Stimulated activated CD4-positive, alpha-beta T cell treated with anti-CD3 and anti-CD28 coated beads, Interleukin-15, amount 100 ng/mL, for 24 hours (primary cell): ENCODE data around the gene UNC45B.
"Not testable (repeated sequence)": the region's sequence is repeated elsewhere in the genome, so short reads cannot be mapped to it uniquely, and the experiment has no call there.

ENCODE experiments used
- DNase-seq: peaks from one replicate; pipeline ENCODE4 v3.0.0-alpha.2; 2020

The UNC45B gene

GRCh38 chr17:35170968-35171771 is 23.6 kb downstream of the UNC45B start:
- no peak for DNase-seq

DNA sequence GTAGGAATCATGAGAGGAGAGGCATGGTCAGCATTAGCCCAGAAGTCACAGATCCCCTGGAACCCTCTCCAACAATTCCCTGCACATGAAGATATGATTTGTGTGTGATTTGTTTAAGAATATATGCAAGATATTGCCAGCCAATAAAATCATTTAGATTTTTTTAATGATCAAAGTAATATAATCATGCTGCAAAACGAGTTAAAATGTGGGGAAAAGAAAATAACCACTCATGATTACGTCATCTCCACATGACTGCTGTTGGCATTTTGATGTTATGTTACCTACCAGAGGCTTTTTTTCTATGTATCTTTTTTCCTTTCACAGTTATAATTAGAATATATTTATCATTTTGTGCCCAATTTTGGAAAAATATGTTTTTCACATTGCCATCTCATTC is 24.2 kb downstream of the UNC45B start:
- DNase-seq, result no peak

DNA sequence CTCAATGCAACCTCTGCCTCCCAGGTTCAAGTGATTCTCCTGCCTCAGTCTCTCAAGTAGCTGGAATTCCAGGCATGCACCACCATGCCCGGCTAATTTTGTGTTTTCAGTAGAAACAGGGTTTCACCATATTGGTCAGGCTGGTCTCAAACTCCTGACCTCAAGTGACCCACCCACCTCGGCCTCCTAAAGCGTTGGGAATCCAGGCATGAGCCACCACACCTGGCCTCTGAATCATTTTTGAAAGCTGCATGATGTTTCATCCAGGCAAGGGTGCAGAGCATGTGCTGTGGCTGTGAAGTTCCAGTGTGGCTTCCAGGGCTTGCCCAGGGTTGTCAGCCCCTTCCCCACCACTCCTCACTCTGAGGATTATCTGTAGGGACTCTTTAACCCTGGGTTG is 24.7 kb downstream of the UNC45B start:
- not testable (repeated sequence) for DNase-seq

- no peak for DNase-seq
Measured at GRCh38 chr17:35174835-35175334, 27.3 kb downstream of the UNC45B start.

DNA sequence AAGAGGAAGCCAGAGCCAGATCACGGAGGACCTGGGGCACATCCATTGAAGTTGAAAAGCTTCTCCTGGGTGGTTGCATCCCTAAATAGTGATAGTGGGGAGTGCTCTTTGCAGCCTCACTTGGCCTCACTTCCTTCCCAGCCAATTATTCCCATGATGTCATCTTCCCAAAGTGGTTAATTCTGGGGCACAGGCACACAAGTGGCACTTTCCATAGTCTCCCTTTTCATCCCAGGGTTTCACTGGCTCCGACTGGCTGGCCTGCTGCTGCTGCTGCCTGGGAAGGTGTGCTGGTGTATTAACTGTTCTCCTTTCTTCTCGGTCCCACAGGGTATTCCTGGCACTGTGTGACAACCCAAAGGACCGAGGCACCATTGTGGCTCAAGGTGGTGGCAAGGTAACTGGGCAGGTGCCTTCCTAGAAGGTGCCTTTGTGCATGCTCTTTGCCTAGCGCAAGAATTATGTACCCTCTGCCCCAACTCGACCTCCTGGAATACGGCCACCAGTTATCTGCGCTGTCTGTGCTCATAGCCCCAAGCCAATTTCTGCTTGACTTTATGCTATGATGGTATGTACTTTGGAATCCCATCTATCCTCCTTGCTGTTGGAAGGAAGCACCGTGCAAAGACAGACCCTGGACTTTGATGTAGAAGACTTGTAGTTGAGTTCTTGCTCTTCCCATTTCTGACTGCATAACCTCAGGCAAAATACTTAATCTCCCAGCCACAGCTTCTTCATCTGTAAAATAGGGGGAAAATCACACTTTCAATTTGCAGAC is 28.2 kb downstream of the UNC45B start:
- no peak for DNase-seq

GRCh38 chr17:35176897-35177296 is 29.3 kb downstream of the UNC45B start:
- DNase-seq, result no peak

- DNase-seq, result not testable (repeated sequence)
Measured at GRCh38 chr17:35179379-35179778, 31.8 kb downstream of the UNC45B start.

DNA sequence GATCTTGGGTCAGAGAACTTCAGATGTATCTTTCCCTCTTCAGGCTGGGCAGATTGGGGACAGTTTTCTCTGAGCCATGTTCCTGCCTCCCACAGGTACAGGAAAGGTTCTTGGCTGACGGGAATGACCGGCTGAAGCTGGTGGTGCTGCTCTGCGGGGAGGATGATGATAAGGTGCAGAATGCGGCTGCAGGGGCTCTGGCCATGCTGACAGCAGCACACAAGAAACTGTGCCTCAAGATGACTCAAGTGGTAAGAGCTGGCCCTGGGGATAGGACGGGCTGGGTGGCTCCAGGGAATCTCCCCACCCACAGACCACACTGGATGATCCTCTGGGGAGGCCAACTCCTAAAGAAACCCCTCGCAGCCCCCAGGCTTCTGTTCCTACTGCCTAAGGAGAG is 35.7 kb downstream of the UNC45B start:
- no peak for DNase-seq

DNA sequence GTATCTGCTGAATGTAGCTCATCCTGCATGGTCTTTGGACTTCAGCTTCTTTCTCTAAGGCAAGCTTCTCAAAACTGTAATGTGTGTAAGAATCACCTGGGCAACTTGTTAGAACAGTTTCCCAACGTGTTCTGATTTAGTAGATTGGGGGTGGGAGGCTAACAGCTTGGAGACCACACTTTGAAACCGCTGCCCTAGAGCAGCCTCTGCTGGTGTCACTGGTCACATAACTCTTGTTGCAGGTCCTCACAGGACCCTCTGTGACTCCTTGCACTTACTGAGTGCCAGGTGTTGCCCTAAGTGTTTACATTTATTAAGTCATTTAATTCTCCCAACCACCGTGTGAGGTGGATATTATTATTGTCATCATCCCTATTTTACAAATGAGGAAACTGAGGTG is 36.7 kb downstream of the UNC45B start:
- no peak for DNase-seq

DNA sequence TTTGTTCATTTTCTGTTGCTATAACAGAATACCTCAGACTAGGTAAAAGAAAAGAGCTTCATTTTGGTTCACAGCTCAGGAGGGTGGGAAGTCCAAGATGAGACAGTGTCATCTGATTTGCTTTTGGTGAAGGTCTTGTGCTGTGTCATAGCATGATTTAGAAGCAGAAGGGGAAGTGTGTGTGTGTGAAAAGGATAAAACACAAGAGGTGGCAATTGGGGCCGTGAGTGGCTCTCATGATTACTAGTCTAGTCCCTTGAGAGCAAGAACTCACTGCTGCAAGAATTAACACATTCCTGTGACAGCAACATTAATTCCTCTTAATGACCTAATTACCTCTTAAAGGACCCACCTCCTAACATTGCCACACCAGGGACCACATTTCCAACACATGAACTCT is 38.2 kb downstream of the UNC45B start:
- no peak for DNase-seq

DNA sequence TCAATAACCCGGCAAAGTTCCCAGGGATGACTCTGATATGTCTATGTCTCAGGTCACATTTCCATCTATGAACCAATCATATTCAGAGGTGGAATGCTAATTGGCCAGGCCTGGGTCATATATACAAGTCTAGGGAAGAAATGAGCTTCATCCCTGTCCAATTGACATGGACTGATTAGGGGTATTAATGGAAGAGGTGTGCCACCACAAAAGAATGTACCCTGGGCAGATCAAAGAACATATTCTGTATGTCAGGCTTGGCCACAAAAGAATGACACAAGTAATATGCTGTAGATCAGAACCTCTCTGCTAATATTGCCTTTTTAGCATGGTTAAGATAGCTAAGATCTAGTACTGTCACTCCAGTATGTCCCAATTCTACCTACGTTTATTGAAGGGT is 39.9 kb downstream of the UNC45B start:
- DNase-seq, result no peak

- no peak for DNase-seq
Measured at GRCh38 chr17:35188111-35188510, 40.5 kb downstream of the UNC45B start.

GRCh38 chr17:35189291-35189690 is 41.7 kb downstream of the UNC45B start:
- DNase-seq, result no peak

- DNase-seq, result no peak
Measured at GRCh38 chr17:35191001-35191695, 43.5 kb downstream of the UNC45B start.

- DNase-seq, result no peak
Measured at GRCh38 chr17:35192708-35193107, 45.1 kb downstream of the UNC45B start.

- not testable (repeated sequence) for DNase-seq
Measured at GRCh38 chr17:35194001-35194400, 46.4 kb downstream of the UNC45B start, which contains the start of gene SLC35G3. SLC35G3 (minus strand) TSS chr17:35194393; CDS start chr17:35194307, 86 bp downstream.

DNA sequence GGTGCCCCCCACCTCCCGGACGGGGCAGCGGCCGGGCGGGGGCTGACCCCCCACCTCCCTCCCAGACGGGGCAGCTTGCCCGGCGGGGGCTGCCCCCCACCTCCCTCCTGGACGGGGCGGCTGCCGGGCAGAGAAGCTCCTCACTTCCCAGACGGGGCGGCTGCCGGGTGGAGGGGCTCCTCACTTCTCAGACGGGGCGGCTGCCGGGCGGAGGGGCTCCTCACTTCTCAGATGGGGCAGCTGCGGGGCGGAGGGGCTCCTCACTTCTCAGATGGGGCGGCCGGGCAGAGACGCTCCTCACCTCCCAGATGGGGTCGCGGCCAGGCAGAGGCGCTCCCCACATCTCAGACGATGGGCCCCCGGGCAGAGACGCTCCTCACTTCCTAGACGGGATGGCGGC is 47.4 kb downstream of the UNC45B start:
- DNase-seq, result not testable (repeated sequence)

GRCh38 chr17:35202582-35202981 is 55.0 kb downstream of the UNC45B start:
- not testable (repeated sequence) for DNase-seq

DNA sequence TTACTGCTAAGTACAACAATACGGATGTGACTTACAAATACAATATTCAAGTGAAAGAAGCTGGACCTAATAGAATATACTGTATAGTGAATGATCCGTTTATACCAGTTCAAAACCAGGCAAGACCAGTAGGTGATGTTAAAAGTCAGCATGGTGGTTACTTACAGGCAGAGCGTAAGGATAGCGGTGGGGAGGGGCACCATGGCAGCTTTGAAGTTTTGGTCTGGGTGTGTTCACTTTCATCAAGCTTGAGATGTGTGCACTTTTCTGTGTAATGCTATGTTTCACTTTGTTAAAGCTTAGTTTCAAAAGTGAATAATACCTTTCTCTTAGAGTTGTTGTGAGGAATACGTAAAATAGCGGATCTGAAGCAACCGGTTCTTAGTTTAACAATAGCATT is 63.1 kb downstream of the UNC45B start:
- DNase-seq, result peak; percentile 39

DNA sequence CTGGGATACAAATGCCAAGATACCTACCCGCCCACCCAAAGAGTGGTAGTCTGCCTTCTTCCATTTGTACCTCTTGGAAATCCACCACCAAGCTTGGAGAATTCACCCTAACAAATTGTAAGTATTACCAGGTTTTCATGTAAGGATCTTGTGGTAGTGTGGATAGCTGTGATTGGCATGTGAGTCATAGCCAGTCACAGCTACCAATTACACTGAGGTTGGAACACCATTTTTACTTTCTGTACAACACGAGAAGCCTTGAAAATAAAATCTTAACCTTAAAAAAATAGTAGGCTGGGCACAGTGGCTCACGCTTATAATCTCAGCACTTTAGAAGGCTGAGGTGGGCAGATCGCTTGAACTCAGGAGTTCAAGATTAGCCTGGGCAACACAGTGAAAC is 65.1 kb downstream of the UNC45B start:
- DNase-seq, result peak; percentile 35

GRCh38 chr17:35213412-35213940 is 65.9 kb downstream of the UNC45B start:
- no peak for DNase-seq

GRCh38 chr17:35214192-35214591 is 66.6 kb downstream of the UNC45B start:
- DNase-seq, result peak; percentile 18
